BE2C (cell line): ENCODE data around the gene SH3GLB1.

ENCODE experiments used
- DNase-seq: peaks from one replicate; pipeline ENCODE4 v3.0.0-alpha.2; 2020
- H3K27me3 ChIP-seq: fragments of 250-450 bp; sonication (Bioruptor Pico); 2 replicates; pipeline ENCODE4 v1.5.1; 2020; ENCODE audit warnings: mild to moderate bottlenecking
- H3K36me3 ChIP-seq: fragments of 250-450 bp; sonication (Bioruptor Pico); 2 replicates; pipeline ENCODE4 v1.5.1; 2020; ENCODE audit warnings: mild to moderate bottlenecking
- H3K4me1 ChIP-seq: fragments of 250-450 bp; sonication (Bioruptor Pico); 2 replicates; pipeline ENCODE4 v1.5.1; 2020
- H3K4me3 ChIP-seq: 2 replicates; pipeline ENCODE4 v1.5.1; 2011; ENCODE audit warnings: low read depth, low read length
- H3K9me3 ChIP-seq: fragments of 250-450 bp; sonication (Bioruptor Pico); 2 replicates; pipeline ENCODE4 v1.5.1; 2020
- CTCF ChIP-seq: IDR thresholded peaks from 2 replicates; pipeline ENCODE4 v1.5.1; 2012; ENCODE audit warnings: mild to moderate bottlenecking, low read depth, low read length

Gene SH3GLB1

GRCh38 chr1:86782482-86782881 lies 78.1 kb downstream of the SH3GLB1 start:
- Histone ChIP-seq H3K4me1 (0 out of 2 replicates have a peak, but pooled peaks cover 4% of the 10 kb centered on the region), H3K36me3 (no peaks in the 10 kb centered on the region), H3K27me3 (no peaks in the 10 kb centered on the region), H3K9me3 (no peaks in the 10 kb centered on the region), H3K4me3 (no peak overlapping the region)
- no peak for TF ChIP-seq CTCF
- DNase-seq: no peak

GRCh38 chr1:86787621-86788020 lies 83.2 kb downstream of the SH3GLB1 start:
- Histone ChIP-seq H3K9me3 (no peaks in the 10 kb centered on the region), H3K27me3 (no peaks in the 10 kb centered on the region), H3K4me1 (peaks cover 4% of the 10 kb centered on the region), H3K36me3 (no peaks in the 10 kb centered on the region), H3K4me3 (no peak overlapping the region)
- TF ChIP-seq CTCF: no peak
- no peak for DNase-seq

- no peak for TF ChIP-seq CTCF
- DNase-seq: no peak
- no peaks in the 10 kb centered on the region for H3K36me3 ChIP-seq
- no peaks in the 10 kb centered on the region for H3K27me3 ChIP-seq
- H3K9me3 ChIP-seq: no peaks in the 10 kb centered on the region
- peaks cover 6% of the 10 kb centered on the region for H3K4me1 ChIP-seq
- H3K4me3 ChIP-seq: no peak overlapping the region
These were observed 84.2 kb downstream of the SH3GLB1 start for GRCh38 chr1:86788300-86789206.

GRCh38 chr1:86795316-86795715 lies 90.9 kb downstream of the SH3GLB1 start:
- Histone ChIP-seq H3K27me3 (no peaks in the 10 kb centered on the region), H3K4me3 (no peak overlapping the region), H3K36me3 (no peaks in the 10 kb centered on the region), H3K4me1 (peaks cover 6% of the 10 kb centered on the region), H3K9me3 (no peaks in the 10 kb centered on the region)
- no peak for DNase-seq
- no peak for TF ChIP-seq CTCF
